Measurements from ENCODE around the gene MPP2.

- TF ChIP-seq, protein P1, sequence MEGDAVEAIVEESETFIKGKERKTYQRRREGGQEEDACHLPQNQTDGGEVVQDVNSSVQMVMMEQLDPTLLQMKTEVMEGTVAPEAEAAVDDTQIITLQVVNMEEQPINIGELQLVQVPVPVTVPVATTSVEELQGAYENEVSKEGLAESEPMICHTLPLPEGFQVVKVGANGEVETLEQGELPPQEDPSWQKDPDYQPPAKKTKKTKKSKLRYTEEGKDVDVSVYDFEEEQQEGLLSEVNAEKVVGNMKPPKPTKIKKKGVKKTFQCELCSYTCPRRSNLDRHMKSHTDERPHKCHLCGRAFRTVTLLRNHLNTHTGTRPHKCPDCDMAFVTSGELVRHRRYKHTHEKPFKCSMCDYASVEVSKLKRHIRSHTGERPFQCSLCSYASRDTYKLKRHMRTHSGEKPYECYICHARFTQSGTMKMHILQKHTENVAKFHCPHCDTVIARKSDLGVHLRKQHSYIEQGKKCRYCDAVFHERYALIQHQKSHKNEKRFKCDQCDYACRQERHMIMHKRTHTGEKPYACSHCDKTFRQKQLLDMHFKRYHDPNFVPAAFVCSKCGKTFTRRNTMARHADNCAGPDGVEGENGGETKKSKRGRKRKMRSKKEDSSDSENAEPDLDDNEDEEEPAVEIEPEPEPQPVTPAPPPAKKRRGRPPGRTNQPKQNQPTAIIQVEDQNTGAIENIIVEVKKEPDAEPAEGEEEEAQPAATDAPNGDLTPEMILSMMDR (IDR thresholded peaks at IDR 0.05; ENCODE audit: low read depth, low read length) = no peak
- TF ChIP-seq EZH2phosphoT487 (IDR thresholded peaks at IDR 0.05; ENCODE audit: low read depth) = no peak
These were observed 14.7 kb downstream of the MPP2 start for GRCh38 chr17:43892647-43892952.

Data from OCI-LY3 (cell line).